Measurements from ENCODE around the gene CFAP74. TPM values are rescaled to one million over a fixed set of nuclear protein-coding genes. Genes with fewer than 3 reads are reported as not detected.

Gene CFAP74
- polyA plus RNA-seq, 2 of the 4 experiments (the other 2 are of a cell fraction) = 0.03 to 0.04 TPM

- peaks cover 10% of the 10 kb centered on the region for H3K4me1 ChIP-seq
- 83% methylated on average over 11 of the region's 19 CpGs for WGBS (ENCODE audit: missing lambda C conversion rate)
- ATAC-seq = no peak
- no peak for FAIRE-seq
- no peak overlapping the region for H3K4me2 ChIP-seq
- POLR2A ChIA-PET = interaction anchor here (0.8 kb wide), 1 partner anchor 8 kb away, joined by 8 read pairs; no protein-coding TSS in a partner anchor
- H3K9me3 ChIP-seq = no peaks in the 10 kb centered on the region
- CTCF ChIA-PET = interaction anchor here (1.0 to 1.8 kb wide), 3 partner anchors 128 to 258 kb away, joined by 3 to 6 read pairs (median 4); no protein-coding TSS in a partner anchor
- no peak overlapping the region for H3K4me3 ChIP-seq
- TF ChIP-seq EP300 (IDR thresholded peaks at IDR 0.05) (no peak), ZC3H11A (IDR thresholded peaks at IDR 0.05) (no peak), ESRRA (IDR thresholded peaks at IDR 0.05; ENCODE audit: borderline replicate concordance, low read length) (no peak), TP53 (CRISPR knock-in tag; IDR thresholded peaks at IDR 0.05) (no peak), USF2 (IDR thresholded peaks at IDR 0.05) (no peak), ZSCAN20 (CRISPR knock-in tag; IDR thresholded peaks at IDR 0.05) (no peak), REST (IDR thresholded peaks at IDR 0.05) (no peak)
- no peak overlapping the region for H3K27ac ChIP-seq
- DNase-seq (ENCODE audit: low read depth in 1 of 2, low spot score in 1 of 2) = no peak
Observed at GRCh38 chr1:1916851-1917251, 86.7 kb downstream of the CFAP74 start.

GRCh38 chr1:1915911-1916840 is 87.4 kb downstream of the CFAP74 start:
- 86% methylated on average over 18 of the region's 23 CpGs for WGBS (ENCODE audit: missing lambda C conversion rate)
- peaks cover 10% of the 10 kb centered on the region for H3K4me1 ChIP-seq
- TF ChIP-seq HOXB5 (CRISPR knock-in tag; IDR thresholded peaks at IDR 0.05) = no peak
- TF ChIP-seq RARB (CRISPR knock-in tag; IDR thresholded peaks at IDR 0.05) = no peak
- TF ChIP-seq USF2 (IDR thresholded peaks at IDR 0.05) = no peak
- TF ChIP-seq HDAC2 (IDR thresholded peaks at IDR 0.05) = no peak
- TF ChIP-seq FOSB (CRISPR knock-in tag; IDR thresholded peaks at IDR 0.05) = no peak
- no peak for TF ChIP-seq RCOR1 (IDR thresholded peaks at IDR 0.05; ENCODE audit: low read depth, low read length)
- no peak overlapping the region for H3K4me3 ChIP-seq
- ATAC-seq (no peak), DNase-seq (ENCODE audit: low read depth in 1 of 2, low spot score in 1 of 2) (no peak), FAIRE-seq (no peak)
- CTCF ChIA-PET = interaction anchor here (1.0 to 2.6 kb wide), 4 partner anchors 10 to 259 kb away, joined by 3 to 7 read pairs (median 5); no protein-coding TSS in a partner anchor
- H3K27ac ChIP-seq = no peak overlapping the region
- no peaks in the 10 kb centered on the region for H3K9me3 ChIP-seq
- no peak overlapping the region for H3K4me2 ChIP-seq
- POLR2A ChIA-PET = no interaction called here

GRCh38 chr1:1914971-1915692 is 88.5 kb downstream of the CFAP74 start, which contains the start of gene CALML6:
Gene CALML6, plus strand, starts transcription at chr1:1915260. Its CDS starts 21 bp downstream, at chr1:1915281.
- Histone ChIP-seq H3K9me3 (no peaks in the 10 kb centered on the region), H3K27ac (no peak within 1 kb of the TSS), H3K4me2 (no peak within 1 kb of the TSS), H3K4me1 (peaks cover 10% of the 10 kb centered on the region), H3K4me3 (no peak within 1 kb of the TSS)
- ChIA-PET POLR2A (no interaction called here), CTCF (interaction anchor here (2.6 kb wide), 1 partner anchor 9 kb away, joined by 7 read pairs; no protein-coding TSS in a partner anchor)
- no peak for TF ChIP-seq CHD4 (IDR thresholded peaks at IDR 0.05; ENCODE audit: borderline replicate concordance)
- no peak for TF ChIP-seq RFX5 (IDR thresholded peaks at IDR 0.05)
- no peak for TF ChIP-seq POLR2AphosphoS2 (conservative IDR thresholded peaks at IDR 0.05; ENCODE audit: low read length)
- FAIRE-seq (no peak), DNase-seq (ENCODE audit: low read depth in 1 of 2, low spot score in 1 of 2) (no peak), ATAC-seq (no peak)
- 86% methylated on average over 13 of the region's 15 CpGs for WGBS (ENCODE audit: missing lambda C conversion rate)
